RWPE2 (cell line): ENCODE results near the gene NTF4.
"Not testable (repeated sequence)": the region's sequence is repeated elsewhere in the genome, so short reads cannot be mapped to it uniquely, and the experiment has no call there.

Experiments used
- ATAC-seq: fragments of 200-7000 bp; cut with Tn5 transposase; 3 replicates; pipeline ENCODE4 v1.9.1; 2021; ENCODE audit warnings: low read depth
- DNase-seq: peaks from one replicate; pipeline ENCODE4 v3.0.0-alpha.2; 2020; ENCODE audit warnings: low spot score
- H3K27ac ChIP-seq: fragments of 450-650 bp; 2 replicates; pipeline ENCODE4 v1.5.1; 2017; ENCODE audit warnings: mild to moderate bottlenecking; ENCODE audit not compliant: poor library complexity, severe bottlenecking
- H3K27me3 ChIP-seq: fragments of 250-450 bp; sonication (Bioruptor Pico); 2 replicates; pipeline ENCODE4 v1.5.1; 2021; ENCODE audit warnings: mild to moderate bottlenecking, moderate library complexity; ENCODE audit not compliant: insufficient read depth, poor library complexity, severe bottlenecking
- H3K36me3 ChIP-seq: fragments of 250-450 bp; sonication (Bioruptor Pico); 2 replicates; pipeline ENCODE4 v1.5.1; 2020; ENCODE audit warnings: low read depth, mild to moderate bottlenecking, moderate library complexity
- H3K4me1 ChIP-seq: fragments of 250-450 bp; sonication (Bioruptor Pico); 2 replicates; pipeline ENCODE4 v1.5.1; 2021; ENCODE audit warnings: mild to moderate bottlenecking, moderate library complexity; ENCODE audit not compliant: insufficient read depth, poor library complexity, severe bottlenecking
- H3K4me3 ChIP-seq: fragments of 250-450 bp; sonication (Bioruptor Pico); 2 replicates; pipeline ENCODE4 v1.5.1; 2021; ENCODE audit warnings: mild to moderate bottlenecking, moderate library complexity; ENCODE audit not compliant: severe bottlenecking
- H3K9me3 ChIP-seq: fragments of 250-450 bp; sonication (Bioruptor Pico); 2 replicates; pipeline ENCODE4 v1.5.1; 2021; ENCODE audit warnings: mild to moderate bottlenecking, moderate library complexity; ENCODE audit not compliant: severe bottlenecking
- TF ChIP-seq, protein P1 (sequence below): fragments of 450-650 bp; IDR thresholded peaks from one replicate; pipeline ENCODE4 v1.5.1; 2017; ENCODE audit warnings: mild to moderate bottlenecking, moderate library complexity; ENCODE audit not compliant: poor library complexity, severe bottlenecking

The NTF4 gene

GRCh38 chr19:49028686-49029085, 35.9 kb downstream of the NTF4 start:
- H3K27me3 ChIP-seq = not testable (repeated sequence)

DNA sequence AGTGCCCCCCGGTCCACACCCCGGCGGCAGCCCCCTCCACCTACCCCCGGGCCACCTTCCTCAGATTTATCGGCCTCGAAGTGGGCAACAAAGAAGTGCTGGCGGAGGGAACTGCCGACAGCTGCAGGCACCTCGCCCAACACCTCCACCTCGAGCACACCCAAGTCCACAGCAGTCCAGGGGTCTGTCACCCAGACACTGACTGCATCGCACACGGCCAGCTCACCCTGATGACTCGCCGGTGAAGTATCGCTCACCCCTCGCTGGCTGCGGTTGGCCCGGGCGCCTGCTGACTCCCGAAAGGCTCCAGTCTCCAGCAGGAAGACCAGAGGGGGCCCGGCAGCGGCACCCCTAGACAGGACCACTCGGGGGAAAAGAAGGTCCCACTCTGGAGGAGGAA, 39.0 kb downstream of the NTF4 start:
- peak; percentile 40; the same call in 1 of the 3 replicates for ATAC-seq

More at GRCh38 chr19:49028686-49029085, 35.9 kb downstream of the NTF4 start:
- not testable (repeated sequence) for H3K4me1 ChIP-seq, DNase-seq, H3K36me3 ChIP-seq, H3K27ac ChIP-seq, ATAC-seq, H3K9me3 ChIP-seq, H3K4me3 ChIP-seq

DNA sequence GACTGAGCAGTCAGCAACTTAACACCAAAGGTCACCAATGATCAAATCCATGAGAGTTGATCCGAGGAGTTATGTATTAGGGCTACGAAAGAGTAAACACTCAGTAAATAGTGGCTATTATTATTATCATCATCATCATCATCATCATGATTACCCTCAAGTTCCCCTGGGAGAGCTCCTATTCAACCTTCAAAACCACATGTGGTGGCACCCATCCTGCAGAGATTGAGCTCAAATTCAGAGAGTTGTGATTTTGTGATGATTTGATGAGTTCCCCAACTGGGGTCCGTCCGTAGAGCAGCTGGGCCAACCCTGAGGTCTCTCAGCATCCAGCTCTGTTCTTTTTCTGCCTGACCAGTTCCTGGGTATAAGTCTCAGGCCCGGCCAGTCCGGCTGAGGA, 39.5 kb downstream of the NTF4 start:
- ATAC-seq, H3K27ac ChIP-seq, H3K4me1 ChIP-seq, H3K9me3 ChIP-seq, H3K36me3 ChIP-seq, DNase-seq, H3K27me3 ChIP-seq, H3K4me3 ChIP-seq: not testable (repeated sequence)

More for the DNA sequence above, 39.0 kb downstream of the NTF4 start:
- not testable (repeated sequence) for H3K4me3 ChIP-seq, H3K4me1 ChIP-seq, H3K27ac ChIP-seq, DNase-seq, H3K27me3 ChIP-seq, H3K9me3 ChIP-seq, H3K36me3 ChIP-seq

DNA sequence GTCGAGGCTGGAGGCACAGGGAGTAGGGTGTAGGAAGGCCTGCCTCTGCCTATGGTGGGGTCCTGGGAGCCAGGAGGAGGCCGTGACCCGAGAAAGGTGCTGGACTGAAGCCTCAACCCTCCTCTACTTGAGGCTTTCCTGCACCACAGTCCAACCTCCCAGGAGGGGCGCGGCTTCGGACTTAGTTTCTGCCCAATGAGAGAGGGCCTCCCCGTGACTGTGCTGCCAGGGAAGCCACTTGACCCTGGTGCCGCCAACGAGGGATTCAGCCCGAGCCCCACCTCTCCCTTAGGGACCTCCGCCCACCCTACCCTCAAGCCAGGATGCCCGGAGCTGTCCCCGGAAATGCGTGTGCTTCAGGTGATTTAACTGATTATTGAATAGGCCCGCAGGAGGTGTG, 40.4 kb downstream of the NTF4 start, which contains the start of gene CGB3:
Gene CGB3, minus strand, starts transcription at position 101 of the 400 bp plus-strand sequence. CDS start 362 bp downstream, outside the sequence.
- H3K9me3 ChIP-seq, H3K27me3 ChIP-seq, ATAC-seq, H3K4me1 ChIP-seq, H3K36me3 ChIP-seq, H3K27ac ChIP-seq, H3K4me3 ChIP-seq, DNase-seq: not testable (repeated sequence)

DNA sequence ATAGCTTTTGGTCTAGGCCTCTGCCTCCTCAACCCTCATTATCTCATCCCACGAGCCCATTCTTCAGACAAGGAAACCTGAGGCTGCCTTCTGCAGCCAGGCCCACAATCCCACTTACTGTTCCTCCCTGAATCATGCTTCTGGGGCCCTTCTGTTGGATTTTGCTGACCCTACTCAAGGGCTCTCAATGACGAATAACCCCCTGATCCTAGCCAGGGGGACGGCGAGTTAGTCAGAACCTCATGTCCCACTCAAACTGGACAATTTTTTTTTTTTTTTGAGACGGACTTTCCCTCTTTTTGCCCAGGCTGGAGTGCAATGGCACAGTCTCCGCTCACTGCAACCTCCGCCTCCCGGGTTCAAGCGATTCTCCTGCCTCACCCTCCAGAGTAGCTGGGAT, 42.5 kb downstream of the NTF4 start:
- H3K4me1 ChIP-seq = no peaks in the 10 kb centered on the region
- no peak overlapping the region for H3K4me3 ChIP-seq
- H3K9me3 ChIP-seq = no peaks in the 10 kb centered on the region
- no peaks in the 10 kb centered on the region for H3K27me3 ChIP-seq
- DNase-seq = no peak
- H3K36me3 ChIP-seq = no peaks in the 10 kb centered on the region
- H3K27ac ChIP-seq = no peak overlapping the region
- ATAC-seq = no peak
- TF ChIP-seq, protein P1, sequence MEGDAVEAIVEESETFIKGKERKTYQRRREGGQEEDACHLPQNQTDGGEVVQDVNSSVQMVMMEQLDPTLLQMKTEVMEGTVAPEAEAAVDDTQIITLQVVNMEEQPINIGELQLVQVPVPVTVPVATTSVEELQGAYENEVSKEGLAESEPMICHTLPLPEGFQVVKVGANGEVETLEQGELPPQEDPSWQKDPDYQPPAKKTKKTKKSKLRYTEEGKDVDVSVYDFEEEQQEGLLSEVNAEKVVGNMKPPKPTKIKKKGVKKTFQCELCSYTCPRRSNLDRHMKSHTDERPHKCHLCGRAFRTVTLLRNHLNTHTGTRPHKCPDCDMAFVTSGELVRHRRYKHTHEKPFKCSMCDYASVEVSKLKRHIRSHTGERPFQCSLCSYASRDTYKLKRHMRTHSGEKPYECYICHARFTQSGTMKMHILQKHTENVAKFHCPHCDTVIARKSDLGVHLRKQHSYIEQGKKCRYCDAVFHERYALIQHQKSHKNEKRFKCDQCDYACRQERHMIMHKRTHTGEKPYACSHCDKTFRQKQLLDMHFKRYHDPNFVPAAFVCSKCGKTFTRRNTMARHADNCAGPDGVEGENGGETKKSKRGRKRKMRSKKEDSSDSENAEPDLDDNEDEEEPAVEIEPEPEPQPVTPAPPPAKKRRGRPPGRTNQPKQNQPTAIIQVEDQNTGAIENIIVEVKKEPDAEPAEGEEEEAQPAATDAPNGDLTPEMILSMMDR = no peak

- H3K36me3 ChIP-seq = no peaks in the 10 kb centered on the region
- no peaks in the 10 kb centered on the region for H3K9me3 ChIP-seq
- H3K4me1 ChIP-seq = no peaks in the 10 kb centered on the region
- TF ChIP-seq, protein P1 = no peak
- H3K4me3 ChIP-seq = no peak overlapping the region
- no peaks in the 10 kb centered on the region for H3K27me3 ChIP-seq
- H3K27ac ChIP-seq = no peak overlapping the region
- no peak for ATAC-seq
- no peak for DNase-seq
Measured at GRCh38 chr19:49020931-49021895, 43.4 kb downstream of the NTF4 start.
